Breast epithelium (tissue), 4 donors: Measurements from ENCODE around the gene ARHGAP15. TPM values are rescaled to one million over a fixed set of nuclear protein-coding genes. Genes with fewer than 3 reads are reported as not detected.

Experiments
- DNase-seq, 2 donors: peaks; one replicate each; pipeline ENCODE4 v3.0.0-alpha.2; 2019; ENCODE audit warnings: low spot score in 2 of 2
- H3K27ac ChIP-seq, 2 donors: fragments of 200-600 bp; sonication (generic) in 1 of 2; one replicate each; pipeline ENCODE4 v1.5.1; 2016 to 2019; ENCODE audit warnings: mild to moderate bottlenecking in 1 of 2
- H3K27me3 ChIP-seq, 2 donors: fragments of 200-600 bp; sonication (generic) in 1 of 2; one replicate each; pipeline versions ENCODE4 v1.5.1 to v1.6.0; 2017 to 2019; ENCODE audit warnings: control low read depth in 1 of 2, mild to moderate bottlenecking in 1 of 2
- H3K36me3 ChIP-seq: fragments of 200-600 bp; one replicate; pipeline ENCODE4 v1.5.1; 2019
- H3K4me1 ChIP-seq, 2 donors: fragments of 200-600 bp; sonication (generic); one replicate each; pipeline ENCODE4 v1.5.1; 2016 to 2019; ENCODE audit warnings: control low read depth in 1 of 2
- H3K4me3 ChIP-seq, 3 donors: fragments of 200-600 bp; sonication (generic); 1 replicate in 2 of 3; 2 replicates in 1 of 3; pipeline ENCODE4 v1.5.1; 2016 to 2019; ENCODE audit warnings: mild to moderate bottlenecking in 3 of 3, moderate library complexity in 2 of 3
- H3K9me3 ChIP-seq, 2 donors: fragments of 200-600 bp; sonication (generic) in 1 of 2; one replicate each; pipeline ENCODE4 v1.5.1; 2016 to 2019; ENCODE audit warnings: control low read depth in 1 of 2
- CTCF ChIP-seq, 3 donors: fragments of 450-650 bp; IDR thresholded peaks; one replicate each; pipeline ENCODE4 v1.5.1; 2016 to 2017; ENCODE audit warnings: antibody characterized with exemption in 3 of 3, mild to moderate bottlenecking in 3 of 3, moderate library complexity in 3 of 3
- POLR2A ChIP-seq: fragments of 450-650 bp; IDR thresholded peaks from one replicate; pipeline ENCODE4 v1.6.1; 2016; ENCODE audit warnings: antibody characterized with exemption, mild to moderate bottlenecking, moderate library complexity
- POLR2AphosphoS5 ChIP-seq, 3 donors: sonication (generic); formaldehyde crosslinking; IDR thresholded peaks; one replicate each; pipeline ENCODE4 v1.6.1; 2017; ENCODE audit warnings: antibody characterized with exemption in 3 of 3
- intact Hi-C: fragments of 100-400 bp; cut with DNase I; formaldehyde crosslinking; loops from one replicate; pipeline ENCODE4 v1.15.1; 2023; ENCODE audit warnings: low total_unique reads
- total RNA-seq, 3 donors: library from RNA; depleted of rRNA; stranded (reverse); fragments of >200 nt; gene quantifications; one replicate each; pipeline ENCODE4 v1.1.0, GENCODE V29; 2016

ARHGAP15 gene
- total RNA-seq, 3 donors from 2014 or later = 8.9 to 13.4 (median 10.7) TPM

DNA sequence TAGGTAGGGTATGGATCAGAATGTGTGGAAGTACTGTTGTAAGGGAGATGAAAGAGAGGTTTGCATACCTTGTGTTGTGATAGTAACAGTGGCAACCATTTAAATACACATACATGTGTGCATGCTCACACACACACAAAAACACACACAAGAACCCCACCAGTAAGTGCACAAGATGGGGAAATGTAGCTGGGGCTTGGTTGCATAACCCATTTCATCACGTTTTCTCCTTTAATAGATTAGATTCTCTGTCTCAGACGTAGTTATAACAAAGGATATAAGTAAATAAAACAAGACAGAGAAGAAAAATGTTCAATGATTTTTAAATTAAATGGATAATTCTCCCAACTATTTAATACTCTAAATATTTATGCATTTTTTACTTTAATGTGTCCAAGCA, 13.4 kb downstream of the ARHGAP15 start:
- no peak for DNase-seq
- TF ChIP-seq POLR2A = no peak
- Histone ChIP-seq H3K9me3 (no peaks in the 10 kb centered on the region), H3K4me3 (no peak overlapping the region), H3K36me3 (no peaks in the 10 kb centered on the region), H3K27me3 (no peaks in the 10 kb centered on the region), H3K4me1 (no peaks in the 10 kb centered on the region), H3K27ac (no peak overlapping the region)
- intact Hi-C loops = no loop called here

GRCh38 chr2:143144813-143145455, 15.7 kb downstream of the ARHGAP15 start:
- Histone ChIP-seq H3K27me3 (no peaks in the 10 kb centered on the region), H3K9me3 (no peaks in the 10 kb centered on the region), H3K4me1 (no peaks in the 10 kb centered on the region), H3K4me3 (no peak overlapping the region), H3K36me3 (no peaks in the 10 kb centered on the region), H3K27ac (no peak overlapping the region)
- intact Hi-C loops = no loop called here
- TF ChIP-seq POLR2AphosphoS5 (IDR thresholded peaks at IDR 0.05) (no peak), POLR2A (no peak), CTCF (IDR thresholded peaks at IDR 0.05) (no peak)
- no peak for DNase-seq

- H3K36me3 ChIP-seq = no peaks in the 10 kb centered on the region
- no peak overlapping the region for H3K4me3 ChIP-seq
- no peaks in the 10 kb centered on the region for H3K4me1 ChIP-seq
- no peak for TF ChIP-seq POLR2A
- no peak for TF ChIP-seq CTCF (IDR thresholded peaks at IDR 0.05)
- no peak for TF ChIP-seq POLR2AphosphoS5 (IDR thresholded peaks at IDR 0.05)
- intact Hi-C loops = no loop called here
- no peaks in the 10 kb centered on the region for H3K9me3 ChIP-seq
- DNase-seq = no peak
- H3K27ac ChIP-seq = no peak overlapping the region
- no peaks in the 10 kb centered on the region for H3K27me3 ChIP-seq
Measured at GRCh38 chr2:143146366-143146765, 17.1 kb downstream of the ARHGAP15 start.

- DNase-seq = no peak
- Histone ChIP-seq H3K9me3 (no peaks in the 10 kb centered on the region), H3K27ac (no peak overlapping the region), H3K4me3 (no peak overlapping the region), H3K4me1 (no peaks in the 10 kb centered on the region), H3K27me3 (no peaks in the 10 kb centered on the region), H3K36me3 (no peaks in the 10 kb centered on the region)
- intact Hi-C loops = no loop called here
- TF ChIP-seq POLR2AphosphoS5 (IDR thresholded peaks at IDR 0.05) = no peak
- TF ChIP-seq POLR2A = no peak
- no peak for TF ChIP-seq CTCF (IDR thresholded peaks at IDR 0.05)
Measured at GRCh38 chr2:143146815-143147530, 17.8 kb downstream of the ARHGAP15 start.

DNA sequence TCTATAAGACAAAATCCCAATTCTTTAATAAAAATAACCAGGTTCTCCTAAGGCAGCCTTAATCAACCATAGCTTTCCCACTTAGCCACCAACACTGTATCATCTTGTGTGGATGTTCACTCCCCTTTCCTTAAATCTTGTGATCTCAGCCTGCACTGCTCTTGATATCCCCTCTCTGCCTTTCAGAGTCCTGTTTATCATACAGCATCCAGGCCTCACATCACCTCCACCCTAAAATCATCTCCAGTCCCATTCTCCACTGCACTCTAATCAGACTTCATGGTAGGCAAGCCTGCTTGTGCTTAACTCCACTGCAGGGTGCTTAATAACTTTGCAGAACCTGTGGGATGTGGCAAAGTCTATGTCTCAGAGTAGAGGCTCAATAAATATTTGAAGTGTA, 18.8 kb downstream of the ARHGAP15 start:
- DNase-seq = no peak
- no peak overlapping the region for H3K4me3 ChIP-seq
- H3K4me1 ChIP-seq = no peaks in the 10 kb centered on the region
- H3K27ac ChIP-seq = no peak overlapping the region
- TF ChIP-seq POLR2A (no peak), CTCF (IDR thresholded peaks at IDR 0.05) (no peak), POLR2AphosphoS5 (IDR thresholded peaks at IDR 0.05) (no peak)
- no peaks in the 10 kb centered on the region for H3K9me3 ChIP-seq
- intact Hi-C loops = no loop called here
- no peaks in the 10 kb centered on the region for H3K36me3 ChIP-seq
- no peaks in the 10 kb centered on the region for H3K27me3 ChIP-seq
